Lung microvascular endothelial cell (primary cell): ENCODE data around the gene NTRK3. TPM values are rescaled to one million over a fixed set of nuclear protein-coding genes. Genes with fewer than 3 reads are reported as not detected.

Experiments
- DNase-seq, 2 donors: peaks; one replicate each; pipeline versions ENCODE4 v3.0.0 to v3.0.0-alpha.2; 2010; ENCODE audit warnings: low read depth in 2 of 2
- total RNA-seq: library from RNA; depleted of rRNA; stranded (reverse); fragments of >200 nt; gene quantifications from 2 replicates; pipeline ENCODE4 v1.2.1, GENCODE V29; 2014

Gene NTRK3
- total RNA-seq, 1 donor from 2014 or later, result not detected

DNA sequence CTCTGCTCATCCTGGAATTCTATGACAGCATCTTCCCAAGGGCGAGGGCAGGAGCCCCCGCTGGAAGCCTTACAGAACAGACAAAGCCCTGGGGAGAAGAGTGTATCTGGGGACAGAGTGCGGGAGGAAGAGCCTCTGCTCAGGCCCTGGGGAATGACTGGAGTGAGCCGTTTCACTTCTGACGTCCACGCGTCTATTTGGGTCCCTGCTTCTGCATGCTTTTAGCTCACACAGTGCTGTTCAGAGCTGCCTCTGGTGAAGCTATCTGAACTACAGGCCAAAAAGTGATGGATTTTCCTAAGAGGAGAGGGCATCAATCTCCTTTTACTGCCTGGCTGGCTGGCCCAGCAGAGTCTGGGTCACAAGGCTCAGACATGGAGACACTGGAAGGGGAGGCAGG lies 311.8 kb downstream of the NTRK3 start:
- no peak for DNase-seq

DNA sequence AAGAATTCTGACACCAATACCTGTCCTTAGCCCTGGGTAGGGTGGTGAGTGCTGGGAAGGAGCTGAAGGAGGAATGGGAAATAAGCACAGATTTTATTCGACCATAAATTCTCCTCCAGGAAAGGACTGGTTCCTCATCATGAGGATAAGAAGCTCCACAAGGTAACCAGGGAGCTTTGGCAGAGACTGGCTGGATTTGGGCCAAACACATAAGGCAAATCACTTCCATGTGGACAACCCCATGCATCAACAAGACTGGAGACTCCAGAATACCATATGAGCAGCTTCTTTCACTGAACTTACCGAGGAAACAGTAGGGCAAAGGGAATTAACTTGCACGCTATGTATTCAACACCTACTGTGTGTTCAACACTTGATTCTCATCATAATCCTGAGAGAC lies 312.5 kb downstream of the NTRK3 start:
- DNase-seq, result no peak

DNA sequence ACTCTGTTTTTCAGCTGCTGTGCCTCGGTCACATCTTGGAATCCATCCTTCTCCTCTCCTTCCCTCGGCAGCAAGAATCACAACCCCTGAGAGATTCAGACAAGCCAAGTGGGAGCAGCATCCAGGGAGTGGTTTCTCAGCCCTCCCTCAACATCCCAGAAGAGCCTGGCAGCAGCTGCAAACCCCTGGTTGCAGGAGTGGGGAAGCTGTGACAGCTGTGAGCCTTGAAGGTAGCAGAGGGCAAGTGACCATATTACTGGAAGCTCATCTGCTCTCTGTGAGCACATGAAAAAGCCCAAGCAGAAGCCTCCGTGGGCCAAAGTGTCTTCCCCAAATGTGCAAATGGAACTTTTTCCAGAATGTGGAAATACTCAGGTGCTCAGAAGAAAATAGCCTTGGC lies 312.9 kb downstream of the NTRK3 start:
- no peak for DNase-seq

DNA sequence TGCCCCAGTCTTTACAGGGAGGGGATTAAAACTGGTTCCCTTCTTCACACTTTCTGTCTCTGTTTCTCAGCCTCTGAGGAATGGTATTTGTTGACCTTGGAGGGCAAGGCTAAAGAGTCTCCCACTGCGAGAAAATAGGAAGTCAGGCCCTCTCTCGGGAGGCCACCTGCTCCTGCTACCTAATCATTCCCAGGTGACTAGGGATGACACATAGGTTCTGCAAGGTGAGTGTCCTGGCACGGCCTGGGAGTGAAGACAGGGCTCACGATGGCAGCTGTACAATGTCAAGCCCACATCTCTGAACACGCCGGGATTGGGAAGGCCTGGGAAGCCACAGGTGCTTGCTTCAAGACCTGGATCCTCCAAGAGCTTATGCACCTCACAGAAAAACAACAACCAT lies 314.2 kb downstream of the NTRK3 start:
- DNase-seq, result no peak

DNA sequence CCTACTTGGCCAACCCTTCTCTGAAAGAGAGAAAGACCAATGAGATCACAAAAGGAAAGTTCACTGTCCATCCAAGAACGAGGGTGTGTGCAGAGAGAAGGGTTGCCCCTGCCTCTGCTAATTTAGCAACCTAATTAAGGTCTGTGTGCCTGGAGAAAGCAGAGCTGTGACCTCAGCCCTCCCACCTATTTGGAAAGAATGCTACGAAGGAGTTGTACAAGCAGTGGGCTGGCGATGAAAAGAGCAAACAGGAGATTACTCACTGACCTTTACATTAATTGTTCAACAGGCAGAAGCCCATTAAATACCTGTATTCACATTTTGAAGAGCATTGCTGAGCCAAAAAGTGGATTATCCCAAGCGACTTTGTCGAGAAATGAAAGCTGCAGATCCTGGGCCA lies 314.9 kb downstream of the NTRK3 start:
- DNase-seq, result no peak

DNA sequence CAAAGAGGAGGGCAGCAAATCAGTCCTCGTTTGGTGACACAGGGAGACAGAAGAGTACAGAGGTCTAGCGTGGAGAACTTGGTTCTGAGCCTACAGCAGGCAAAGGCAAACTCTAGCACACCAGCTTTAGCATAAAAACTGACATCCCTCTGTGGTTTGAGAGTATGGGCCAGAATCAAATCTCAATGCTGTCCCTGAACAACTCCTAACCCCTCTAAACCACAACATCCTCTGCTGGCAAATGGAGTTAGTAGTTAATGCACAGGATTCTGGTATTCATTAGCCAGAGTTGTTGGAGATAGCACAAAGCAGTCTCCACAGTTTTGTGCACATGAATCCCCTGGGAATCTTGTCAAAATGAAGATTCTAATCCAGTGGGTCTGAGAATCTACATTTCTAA lies 315.8 kb downstream of the NTRK3 start:
- no peak for DNase-seq

DNA sequence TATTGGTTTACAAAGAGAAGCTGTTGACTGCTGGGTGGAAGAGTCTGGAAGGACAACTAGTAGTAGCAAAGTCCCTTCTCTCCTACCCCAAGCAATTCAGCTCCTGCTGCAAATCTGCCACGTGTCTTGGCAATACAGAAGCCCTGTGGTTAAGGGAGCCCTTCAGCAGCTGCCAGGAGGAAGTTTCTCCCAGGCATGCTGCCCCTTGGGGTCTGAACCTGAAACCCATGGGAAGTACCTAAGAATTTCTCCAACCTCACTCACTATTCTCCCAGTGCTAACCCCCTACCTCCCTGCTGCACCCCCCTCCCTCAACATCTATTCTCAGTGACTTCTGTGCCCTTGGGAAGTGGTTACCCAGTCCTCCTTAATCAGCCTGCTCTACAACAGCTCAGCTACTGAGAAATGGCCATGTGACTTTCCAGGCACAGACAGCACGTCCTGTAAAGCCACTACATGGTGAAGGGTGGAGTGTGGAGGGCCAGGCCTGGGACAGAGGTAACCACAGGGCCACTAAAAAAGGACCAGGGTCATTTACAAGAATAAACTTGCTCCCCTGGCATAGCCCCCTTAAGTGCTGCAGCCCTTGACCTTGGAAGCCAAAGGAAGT lies 316.6 kb downstream of the NTRK3 start:
- DNase-seq, result no peak

DNA sequence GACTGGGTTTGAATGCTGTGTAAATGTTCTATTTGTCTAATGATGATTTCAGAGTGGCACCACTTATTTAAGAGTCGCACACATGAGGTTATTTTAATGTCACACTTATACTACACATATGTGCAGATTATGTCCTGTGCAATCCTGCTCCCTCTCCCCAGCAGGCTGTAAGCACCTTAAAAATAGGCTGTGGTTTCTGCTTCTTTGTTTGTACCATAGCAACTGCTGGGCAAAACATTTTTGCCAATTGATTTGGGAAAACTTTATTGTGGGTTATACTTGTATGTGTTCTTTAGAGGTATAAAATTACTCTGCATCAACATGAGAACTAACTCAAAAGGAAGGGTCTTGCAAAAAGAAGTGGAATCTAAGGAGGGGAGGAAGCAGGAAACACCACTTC lies 318.5 kb downstream of the NTRK3 start:
- no peak for DNase-seq

DNA sequence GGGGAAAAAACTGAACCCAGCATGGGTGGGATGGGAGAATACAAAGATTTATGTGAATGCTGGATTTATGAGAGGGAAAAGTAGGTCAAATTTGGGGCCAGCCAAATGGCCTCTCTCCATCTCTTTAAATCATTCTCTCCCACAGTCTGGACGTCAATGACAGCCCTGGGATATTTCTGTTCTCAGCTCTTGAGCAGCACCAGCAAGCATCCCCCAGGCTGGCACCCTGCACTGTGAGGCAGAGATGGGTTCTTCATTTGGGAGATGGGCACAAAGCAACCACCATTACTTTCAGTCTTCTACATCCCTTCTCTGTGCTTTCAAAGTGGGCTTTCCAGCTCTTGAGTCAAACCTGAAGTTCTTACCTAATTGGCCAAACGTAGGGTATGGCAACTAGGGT lies 321.0 kb downstream of the NTRK3 start:
- DNase-seq, result no peak

DNA sequence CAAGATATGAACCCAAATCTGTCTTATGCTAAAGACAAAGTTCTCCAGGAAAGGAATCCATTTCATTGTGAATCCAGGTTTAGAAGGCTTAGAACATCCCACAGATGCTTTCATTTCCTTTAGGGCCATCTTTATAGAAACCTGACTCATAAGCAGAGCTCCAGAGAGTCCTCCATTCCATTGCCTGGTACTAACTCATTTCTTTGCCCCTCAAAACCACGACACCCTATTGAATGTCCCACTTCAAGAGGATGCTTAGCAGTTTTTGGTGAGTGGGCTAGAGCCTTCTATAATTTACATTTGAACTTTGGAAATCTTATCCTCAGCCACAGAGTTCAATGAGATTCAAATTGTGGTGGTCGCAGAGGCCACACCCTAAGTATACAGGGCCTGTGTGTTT lies 325.0 kb downstream of the NTRK3 start:
- no peak for DNase-seq

DNA sequence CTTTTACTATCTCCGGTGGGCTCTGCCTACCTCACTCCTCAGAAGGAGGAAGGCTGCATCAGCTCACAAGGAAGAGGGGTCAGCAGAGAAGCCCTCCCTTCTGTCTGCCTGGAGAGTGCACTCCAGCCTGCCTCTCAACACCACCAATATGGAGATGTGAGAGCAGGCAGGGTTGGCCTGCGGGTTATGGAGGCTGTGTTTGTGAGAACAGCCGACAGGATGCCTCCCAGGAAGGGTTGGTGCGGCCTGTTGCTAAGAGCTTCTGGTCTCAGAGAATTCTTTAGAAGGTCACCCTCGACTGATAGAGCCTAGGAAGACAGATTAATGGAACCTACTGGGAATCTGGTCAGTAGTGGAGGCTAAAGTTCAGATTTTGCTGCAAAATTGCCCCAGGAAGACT lies 326.1 kb downstream of the NTRK3 start:
- DNase-seq, result no peak

DNA sequence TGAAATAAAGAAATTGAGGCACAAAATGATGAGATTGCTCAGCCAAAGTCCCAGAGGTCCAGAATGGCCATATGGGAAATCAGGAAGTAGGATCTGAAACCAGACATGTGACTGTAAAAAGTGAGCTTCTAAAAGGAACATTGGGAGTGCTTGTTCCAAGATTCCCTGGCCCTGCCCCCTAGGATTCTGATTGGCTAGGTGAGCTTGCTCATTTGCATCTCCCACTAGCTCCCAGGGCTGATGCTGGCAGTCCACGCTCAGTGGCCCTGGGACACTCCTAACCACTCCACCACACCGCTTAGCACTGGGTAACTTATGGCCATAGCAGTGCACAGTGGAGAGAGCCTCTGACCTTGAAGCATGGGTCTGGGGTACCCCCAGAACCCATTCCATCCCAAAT lies 326.7 kb downstream of the NTRK3 start:
- no peak for DNase-seq

DNA sequence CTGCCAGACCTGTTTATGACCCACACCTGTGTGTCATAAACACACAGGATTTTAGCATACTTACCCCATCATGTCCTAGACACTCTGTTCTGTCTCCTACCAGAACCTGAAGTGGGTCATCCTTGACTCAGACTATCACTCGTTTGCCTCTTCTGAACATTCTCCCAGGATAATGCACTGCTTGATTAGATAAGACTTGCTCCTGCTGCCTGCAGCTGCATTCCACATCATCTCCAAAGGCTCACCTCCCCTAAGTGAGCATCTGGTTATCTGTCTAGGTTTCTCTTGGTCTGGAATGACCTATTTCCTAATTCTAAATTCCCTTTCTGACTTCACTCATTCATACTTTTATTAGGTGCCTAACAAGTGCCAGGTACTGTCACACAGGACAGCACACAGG lies 332.1 kb downstream of the NTRK3 start:
- DNase-seq, result no peak

DNA sequence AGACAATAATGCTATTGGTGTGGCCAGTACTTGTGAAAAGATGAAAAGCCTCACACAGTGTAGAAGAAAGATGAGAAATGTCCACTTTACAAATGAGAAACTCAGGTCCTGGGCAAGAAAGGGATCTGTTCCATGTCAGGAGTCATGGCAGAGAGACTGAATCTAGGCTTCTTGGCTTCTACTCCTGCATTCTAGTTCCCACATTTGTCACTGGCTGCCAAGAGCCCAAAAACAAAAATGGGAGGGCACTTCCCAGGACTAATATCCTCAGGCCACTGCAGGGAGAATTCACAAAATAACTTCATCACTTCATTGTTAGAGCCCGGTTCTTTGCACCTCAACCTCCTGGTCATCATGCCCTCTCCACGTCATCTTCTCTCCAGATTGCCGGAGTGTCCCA lies 337.5 kb downstream of the NTRK3 start:
- DNase-seq, result no peak

DNA sequence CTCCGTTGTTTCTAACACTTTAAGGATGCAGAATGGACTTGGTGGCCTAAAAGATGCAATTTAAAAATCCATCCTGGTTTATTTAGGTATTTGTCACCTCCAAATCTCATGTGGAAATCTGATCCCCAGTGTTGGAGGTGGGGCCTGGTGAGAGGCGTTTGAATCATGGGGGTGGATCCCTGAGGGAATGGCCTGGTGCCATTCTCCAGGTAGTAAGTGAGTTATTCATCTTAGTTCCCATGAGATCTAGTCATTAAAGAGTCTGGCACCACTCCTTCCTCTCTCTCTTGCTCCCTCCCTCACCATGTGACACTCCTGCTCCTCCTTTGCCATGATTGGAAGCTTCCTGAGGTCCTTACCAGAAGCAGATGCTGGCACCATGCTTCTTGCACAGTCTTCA lies 339.1 kb downstream of the NTRK3 start:
- DNase-seq, result no peak

DNA sequence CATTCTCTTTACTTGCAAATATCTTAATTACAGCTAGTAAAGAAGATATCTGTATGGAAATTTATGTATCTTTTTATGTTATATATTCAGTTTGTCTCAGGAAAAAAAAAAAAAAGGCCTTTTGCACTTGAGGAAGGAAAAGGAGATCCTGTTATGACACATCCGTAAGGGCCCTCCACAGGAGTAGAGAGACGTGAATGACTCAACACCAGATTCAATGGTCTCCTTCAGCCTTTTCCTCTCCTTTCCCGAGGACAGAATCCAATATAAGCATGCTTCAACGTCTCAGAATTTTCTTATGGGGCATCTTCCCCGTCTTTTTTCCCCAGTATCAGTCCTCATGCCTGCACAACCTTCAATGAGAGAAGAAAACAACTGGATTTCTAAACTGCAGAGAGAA lies 340.3 kb downstream of the NTRK3 start:
- DNase-seq, result no peak

DNA sequence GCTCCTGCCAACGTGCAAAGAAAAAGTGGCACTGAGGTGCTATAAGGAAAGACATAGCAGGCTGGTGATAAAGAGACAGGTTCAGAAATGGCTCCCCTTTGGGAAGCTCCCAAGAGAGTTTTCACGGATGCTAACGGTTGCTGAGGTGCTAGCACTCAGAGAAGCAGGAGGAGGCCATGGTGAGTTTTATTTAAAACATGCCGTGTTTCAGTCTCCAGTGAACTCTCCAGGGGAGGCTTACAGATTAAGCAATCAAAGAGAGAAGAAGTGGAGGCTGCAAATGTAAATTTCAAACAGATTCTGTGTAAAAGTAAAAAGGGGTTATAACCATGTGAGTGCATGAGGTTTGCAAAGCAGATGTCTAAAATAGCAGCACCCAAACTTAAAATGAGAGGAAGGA lies 346.2 kb downstream of the NTRK3 start:
- DNase-seq, result no peak

DNA sequence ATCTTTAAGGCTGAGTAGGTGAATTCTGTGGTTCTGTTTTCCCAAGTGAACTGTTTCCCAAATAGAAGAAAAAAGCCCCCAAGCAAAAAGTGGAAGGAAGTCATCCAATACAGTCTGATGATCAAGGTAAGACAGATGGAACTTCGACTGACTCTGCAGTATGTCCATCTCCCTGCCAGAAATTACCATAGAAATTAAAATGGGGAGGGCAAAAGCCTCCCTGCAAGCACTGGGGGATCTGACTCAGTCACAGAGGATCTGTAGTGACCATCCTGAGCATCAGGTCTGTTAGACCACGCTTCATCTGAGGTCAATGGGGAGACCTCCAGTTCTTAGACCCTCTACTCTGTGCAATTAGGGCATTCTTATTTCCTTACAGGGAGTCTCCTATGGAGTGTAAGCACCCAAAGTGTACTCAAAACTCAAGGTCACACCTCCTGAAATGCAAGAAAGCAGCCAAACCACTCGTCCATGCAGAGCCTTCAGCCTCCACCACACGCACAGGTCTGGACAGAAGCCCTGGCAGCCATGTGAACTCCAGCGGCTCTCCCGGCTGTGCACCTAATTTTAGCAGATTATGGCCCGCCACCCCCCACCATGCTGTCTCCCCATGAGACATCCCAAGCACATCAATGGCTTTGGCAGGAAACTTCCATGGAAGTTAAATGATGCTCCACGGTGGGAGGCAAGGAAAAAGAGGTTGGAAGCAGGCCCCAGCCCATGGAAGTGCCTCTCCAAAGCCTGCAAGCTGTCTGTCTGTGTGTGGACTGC lies 348.7 kb downstream of the NTRK3 start:
- DNase-seq, result no peak

DNA sequence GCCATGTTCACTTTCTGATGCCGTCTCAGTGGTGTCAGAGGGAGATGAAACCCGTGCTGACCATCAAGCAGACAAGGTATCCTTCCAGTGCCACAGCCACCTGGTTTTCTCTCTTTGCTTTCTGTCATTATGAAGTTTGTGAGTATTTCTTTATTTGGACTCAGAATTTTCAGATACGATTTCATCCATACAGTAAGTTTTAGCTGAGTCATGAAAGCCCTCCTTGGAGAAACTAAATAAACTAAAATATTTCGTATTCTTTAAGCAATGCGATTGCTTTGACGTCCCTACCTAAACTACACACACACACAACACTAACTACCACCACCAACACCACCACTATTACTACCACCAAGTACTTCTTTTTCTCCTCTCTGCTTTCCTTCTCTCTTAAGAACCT lies 350.1 kb downstream of the NTRK3 start:
- no peak for DNase-seq

DNA sequence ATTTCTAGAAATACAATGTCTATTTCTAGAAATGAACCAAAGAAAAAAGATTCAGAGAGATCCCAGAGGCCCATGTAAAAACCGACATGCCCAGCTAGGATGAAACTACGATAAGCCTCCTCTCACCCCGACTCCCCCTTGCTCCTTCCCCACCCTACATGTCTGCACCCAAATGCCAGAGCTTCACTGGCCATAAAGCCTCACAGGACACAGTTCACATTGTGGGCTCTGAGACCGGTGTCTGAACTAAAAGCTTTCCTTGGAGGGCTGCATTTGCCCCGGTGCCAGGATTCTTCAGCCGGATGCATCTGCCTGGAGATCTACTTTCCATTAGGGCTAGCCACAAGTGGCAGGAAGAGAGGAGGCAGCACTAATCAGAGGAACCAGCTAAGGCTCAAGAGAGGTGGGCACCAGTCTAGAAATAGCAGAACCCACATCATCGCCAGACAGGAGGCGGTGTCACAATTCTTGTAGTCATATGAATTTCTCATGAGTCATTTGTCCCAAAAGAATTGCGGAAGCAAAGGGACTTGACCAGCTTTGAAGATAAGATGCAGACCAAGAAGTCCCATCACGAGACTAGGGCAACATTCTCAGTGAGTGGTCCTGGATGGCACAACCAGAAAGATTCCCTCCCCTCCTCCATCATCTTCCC lies 353.6 kb downstream of the NTRK3 start:
- DNase-seq, result no peak

DNA sequence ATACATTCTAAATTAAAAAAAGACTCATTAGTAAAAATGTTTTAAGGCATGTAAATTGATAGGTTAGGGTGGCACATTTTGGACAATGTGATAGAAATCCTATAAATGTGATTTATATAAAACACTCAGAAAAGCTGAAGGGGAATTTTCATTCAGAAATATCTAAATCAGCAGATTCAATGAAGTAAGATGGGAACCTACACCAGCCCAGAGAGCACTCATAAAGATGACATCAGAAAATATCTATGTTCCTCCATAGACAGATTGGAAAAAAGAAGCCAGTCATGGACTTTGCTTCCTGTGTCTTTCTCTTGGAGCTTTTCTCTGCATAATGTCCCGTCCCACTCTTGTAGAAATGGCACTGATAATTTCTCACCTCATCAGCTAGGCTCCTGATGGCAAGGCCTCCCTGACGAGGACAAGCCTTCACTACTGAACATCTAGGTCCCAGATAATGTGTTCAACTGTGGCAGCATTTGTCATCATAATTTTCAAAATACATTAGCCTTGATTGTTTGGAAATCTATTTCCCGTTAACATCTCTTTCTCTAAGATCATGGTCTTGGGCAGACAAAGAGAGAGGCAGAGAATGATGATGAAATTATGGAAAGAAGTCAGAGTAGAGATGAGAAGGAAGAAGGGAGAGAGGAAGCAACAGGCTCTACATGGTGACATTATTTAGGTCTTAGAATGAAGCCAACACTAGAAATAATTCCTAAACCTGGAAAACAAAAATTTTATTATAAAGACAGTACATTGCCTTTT lies 354.4 kb downstream of the NTRK3 start:
- DNase-seq, result no peak

DNA sequence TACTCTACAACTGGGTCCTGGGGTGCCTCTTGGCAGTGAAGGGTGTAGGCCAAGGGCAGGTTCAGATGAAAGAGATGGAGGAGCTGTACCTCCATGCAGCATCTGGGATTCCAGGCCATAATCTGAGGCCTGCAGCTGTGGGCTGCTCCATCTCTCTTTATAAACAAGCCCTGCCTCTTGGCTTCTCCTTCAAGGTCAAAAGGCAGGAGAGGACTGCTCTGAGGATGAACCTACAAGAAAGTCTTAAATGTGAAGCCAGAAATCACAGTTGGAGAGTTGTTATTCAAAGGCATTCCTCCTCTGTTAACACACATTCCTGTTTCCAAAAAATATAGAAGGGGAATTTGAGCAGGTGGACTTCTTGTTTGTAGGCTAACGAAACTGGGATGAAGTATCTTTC lies 355.5 kb downstream of the NTRK3 start:
- no peak for DNase-seq
